GM12864 (cell line): ENCODE data around the gene ZNF775.
A peak's percentile ranks its signal among the peaks of the same experiment; 100 is the strongest.

ENCODE experiments used
- DNase-seq: peaks from one replicate; pipeline ENCODE4 v3.0.0-alpha.2; 2011; ENCODE audit warnings: low read depth
- H3K4me3 ChIP-seq: 2 replicates; pipeline ENCODE4 v1.5.1; 2011; ENCODE audit warnings: mild to moderate bottlenecking, low read depth, low read length, control low read depth
- TF ChIP-seq, protein P1 (sequence below): IDR thresholded peaks from 2 replicates; pipeline ENCODE4 v1.5.1; 2011; ENCODE audit warnings: low read depth, mild to moderate bottlenecking, moderate library complexity, low read length, control low read depth, inconsistent platforms; ENCODE audit errors: missing control alignments

ZNF775 gene

DNA sequence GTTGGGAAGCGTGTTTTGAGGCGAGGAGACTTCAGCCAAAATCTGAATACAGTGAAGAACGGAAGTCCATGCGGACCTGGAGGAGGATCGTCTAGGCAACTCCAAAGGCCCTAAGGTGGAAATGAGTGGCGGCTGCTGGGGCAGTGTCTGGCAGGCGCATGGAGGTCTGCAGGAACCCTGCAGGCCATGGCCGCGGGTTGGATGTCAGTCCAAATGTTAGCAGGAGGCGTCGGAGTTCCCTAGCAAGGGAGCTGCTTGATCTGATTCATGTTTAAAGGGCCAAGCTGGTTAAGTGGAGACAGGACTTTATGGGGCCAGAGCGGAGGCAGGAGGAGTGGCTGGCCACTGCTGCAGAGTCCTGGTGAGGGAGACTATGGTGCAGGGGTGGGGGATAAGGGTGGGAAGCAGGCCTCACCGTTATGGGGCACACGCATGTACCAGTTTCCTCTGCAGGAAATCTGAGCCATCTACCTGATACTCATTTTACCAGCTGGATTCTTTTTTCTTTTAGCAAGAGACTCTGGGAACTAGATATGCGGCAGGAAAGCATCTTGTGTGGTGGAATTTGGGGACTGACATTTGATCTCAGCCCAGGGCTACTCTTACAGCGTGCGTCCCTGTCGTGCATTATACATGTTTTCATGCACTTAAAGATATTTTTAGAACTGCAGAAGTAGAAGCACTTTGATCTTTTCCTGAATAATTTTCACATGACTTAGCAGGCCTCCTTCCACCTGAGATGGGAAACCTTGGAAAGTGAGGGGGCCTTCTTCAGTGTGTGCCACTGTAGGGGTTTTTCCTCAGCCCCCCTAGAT, 17.1 kb upstream of the ZNF775 start:
- no peak for DNase-seq
- TF ChIP-seq, protein P1, sequence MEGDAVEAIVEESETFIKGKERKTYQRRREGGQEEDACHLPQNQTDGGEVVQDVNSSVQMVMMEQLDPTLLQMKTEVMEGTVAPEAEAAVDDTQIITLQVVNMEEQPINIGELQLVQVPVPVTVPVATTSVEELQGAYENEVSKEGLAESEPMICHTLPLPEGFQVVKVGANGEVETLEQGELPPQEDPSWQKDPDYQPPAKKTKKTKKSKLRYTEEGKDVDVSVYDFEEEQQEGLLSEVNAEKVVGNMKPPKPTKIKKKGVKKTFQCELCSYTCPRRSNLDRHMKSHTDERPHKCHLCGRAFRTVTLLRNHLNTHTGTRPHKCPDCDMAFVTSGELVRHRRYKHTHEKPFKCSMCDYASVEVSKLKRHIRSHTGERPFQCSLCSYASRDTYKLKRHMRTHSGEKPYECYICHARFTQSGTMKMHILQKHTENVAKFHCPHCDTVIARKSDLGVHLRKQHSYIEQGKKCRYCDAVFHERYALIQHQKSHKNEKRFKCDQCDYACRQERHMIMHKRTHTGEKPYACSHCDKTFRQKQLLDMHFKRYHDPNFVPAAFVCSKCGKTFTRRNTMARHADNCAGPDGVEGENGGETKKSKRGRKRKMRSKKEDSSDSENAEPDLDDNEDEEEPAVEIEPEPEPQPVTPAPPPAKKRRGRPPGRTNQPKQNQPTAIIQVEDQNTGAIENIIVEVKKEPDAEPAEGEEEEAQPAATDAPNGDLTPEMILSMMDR: no peak
- H3K4me3 ChIP-seq: no peak overlapping the region

DNA sequence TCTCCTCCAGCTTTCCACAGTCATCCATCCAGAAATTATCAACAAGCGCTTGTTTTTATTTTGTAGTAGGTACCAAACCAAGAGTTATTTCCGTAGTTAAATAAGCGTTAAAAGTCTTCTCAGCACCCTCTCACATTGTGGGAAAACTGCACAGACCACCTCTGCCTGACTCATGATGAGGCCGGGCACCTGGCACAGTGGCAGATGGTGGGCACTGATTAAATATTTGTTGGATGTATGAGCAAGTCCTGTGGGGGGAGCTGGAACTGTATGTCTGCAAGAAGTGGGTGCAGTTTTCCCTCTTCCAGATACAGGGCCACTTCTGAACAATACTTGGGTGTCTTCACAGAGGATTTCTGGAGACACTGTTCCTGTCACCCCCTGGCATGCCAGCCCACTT, 15.8 kb upstream of the ZNF775 start:
- no peak overlapping the region for H3K4me3 ChIP-seq
- DNase-seq: no peak
- TF ChIP-seq, protein P1: no peak

DNA sequence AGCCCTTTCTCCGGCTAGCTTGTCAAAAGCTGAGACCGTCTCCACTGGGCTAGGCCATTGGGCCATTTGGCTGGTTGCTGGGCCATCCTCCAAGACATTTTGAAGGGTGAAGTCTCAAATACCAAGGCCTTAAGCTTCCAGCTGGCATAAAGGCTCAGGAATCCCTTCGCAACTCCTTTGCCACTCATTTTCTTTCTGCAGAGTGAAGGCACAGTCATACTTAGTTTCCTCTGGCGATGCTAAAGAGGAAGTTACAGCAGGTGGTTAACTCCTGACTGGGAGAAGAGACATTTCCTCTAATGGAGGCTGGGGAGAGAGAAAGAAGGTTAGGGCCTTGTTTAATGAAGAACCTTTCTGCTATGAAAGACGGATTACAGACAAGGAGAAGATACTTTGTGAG, 15.3 kb upstream of the ZNF775 start:
- DNase-seq: no peak
- no peak overlapping the region for H3K4me3 ChIP-seq
- TF ChIP-seq, protein P1: no peak

DNA sequence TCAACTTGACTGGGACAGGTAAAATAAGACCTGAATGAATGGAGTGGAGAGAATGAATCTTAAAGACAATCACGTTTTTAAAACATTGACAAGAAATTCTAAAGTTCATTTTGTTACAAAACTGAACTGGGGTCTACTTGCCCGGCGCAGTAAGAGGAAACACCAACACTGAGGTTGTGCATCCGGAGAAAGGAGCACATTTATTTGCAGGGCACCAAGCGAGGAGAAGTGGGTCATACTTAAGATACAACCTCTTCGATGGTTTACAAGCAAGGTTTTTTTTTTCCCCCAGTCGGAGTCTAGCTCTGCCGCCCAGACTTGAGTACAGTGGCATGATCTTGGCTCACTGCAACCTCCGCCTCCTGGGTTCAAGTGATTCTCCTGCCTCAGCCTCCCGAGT, 13.9 kb upstream of the ZNF775 start:
- TF ChIP-seq, protein P1: no peak
- no peak overlapping the region for H3K4me3 ChIP-seq

DNA sequence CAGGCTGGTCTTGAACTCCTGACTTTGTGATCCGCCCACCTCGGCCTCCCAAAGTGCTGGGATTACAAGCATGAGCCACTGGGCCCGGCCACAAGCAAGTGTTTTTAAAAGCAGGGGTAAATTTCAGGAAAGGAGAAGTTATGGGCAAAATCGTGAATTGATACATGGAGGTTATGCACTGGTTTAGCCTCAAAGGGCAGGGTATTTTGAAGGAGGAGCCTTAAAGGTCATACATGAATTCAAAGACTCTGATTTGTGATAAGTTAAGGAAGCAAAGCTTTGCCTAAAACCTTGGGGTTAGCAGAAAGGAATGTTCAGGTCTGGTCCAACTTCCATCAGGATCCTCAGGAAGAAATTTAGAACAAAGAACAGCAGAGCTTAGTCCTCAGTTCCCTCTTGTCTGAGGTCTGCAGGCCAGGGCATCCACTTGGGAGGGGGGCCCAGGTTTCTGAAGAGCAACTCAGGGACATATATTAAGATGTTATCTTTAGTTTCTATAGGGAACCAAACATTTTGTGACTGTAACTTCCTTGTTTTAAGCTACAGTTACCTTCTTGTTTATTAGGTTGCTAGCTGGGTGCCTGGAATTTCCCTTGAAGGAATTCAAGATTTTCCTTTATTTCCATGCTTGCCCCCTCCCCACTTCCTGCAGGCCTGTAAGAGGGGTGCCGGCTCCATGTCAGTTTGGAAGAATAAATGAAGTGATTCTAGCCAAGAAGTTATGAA, 13.3 kb upstream of the ZNF775 start:
- no peak for DNase-seq
- TF ChIP-seq, protein P1: no peak
- H3K4me3 ChIP-seq: no peak overlapping the region

More for the DNA sequence above, 13.9 kb upstream of the ZNF775 start:
- no peak for DNase-seq

DNA sequence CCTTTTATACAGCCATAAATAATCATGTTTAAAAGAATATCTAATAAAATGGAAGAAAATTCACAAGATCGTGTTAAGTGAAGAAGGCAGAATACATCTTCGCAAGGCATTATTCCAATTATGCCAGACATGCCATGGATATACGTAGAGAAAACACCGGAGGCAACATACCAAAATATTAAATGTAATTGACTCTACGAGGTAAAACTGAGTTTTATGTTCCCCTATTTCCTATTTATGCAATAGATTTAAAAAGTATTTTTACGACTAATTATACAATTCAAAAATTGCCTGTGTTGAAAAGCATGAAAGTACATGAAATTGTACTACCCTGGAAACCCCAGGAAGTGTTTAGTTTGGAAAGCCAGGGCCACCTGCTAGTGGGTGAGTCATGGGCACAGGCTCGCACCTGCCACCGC, 11.4 kb upstream of the ZNF775 start:
- DNase-seq: no peak
- TF ChIP-seq, protein P1: no peak
- peak overlapping the region; percentile 92 for H3K4me3 ChIP-seq
